Measurements from ENCODE around the gene NR2F6.
A peak's percentile ranks its signal among the peaks of the same experiment; 100 is the strongest.
"Not testable (repeated sequence)": the region's sequence is repeated elsewhere in the genome, so short reads cannot be mapped to it uniquely, and the experiment has no call there.

NR2F6 gene

DNA sequence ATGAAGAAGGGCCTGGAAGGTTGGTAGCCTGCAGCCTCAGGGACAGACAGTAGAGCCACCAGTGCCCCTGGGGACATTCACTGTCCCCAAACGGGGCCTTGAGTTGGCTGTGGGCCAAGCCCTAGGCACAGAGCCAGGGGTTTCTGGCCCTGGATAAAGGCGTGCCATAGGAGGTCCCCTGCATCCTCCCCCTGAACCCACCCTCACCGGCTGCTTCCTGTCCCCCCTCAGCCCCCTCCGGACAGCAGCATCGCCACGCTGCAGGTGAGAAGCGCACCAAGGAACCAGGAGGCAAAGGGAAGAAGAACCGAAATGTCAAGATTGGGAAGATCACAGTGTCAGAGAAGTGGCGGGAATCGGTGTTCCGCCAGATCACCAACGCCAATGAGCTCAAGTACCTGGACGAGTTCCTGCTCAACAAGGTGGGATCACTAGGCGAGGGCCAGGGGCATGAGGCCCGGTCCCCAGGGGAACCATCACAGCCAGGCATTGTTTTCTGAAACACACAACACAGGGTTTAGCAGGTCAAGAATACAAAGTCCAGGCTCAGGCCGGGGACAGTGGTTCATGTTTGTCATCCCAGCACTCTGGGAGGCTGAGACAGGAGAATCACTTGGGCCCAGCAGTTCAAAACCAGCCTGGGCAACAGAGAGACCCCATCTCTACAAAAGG is 45.2 kb downstream of the NR2F6 start:
- Histone ChIP-seq H3K27ac (ENCODE audit: low read depth, low read length) (no peak overlapping the region), H3K4me1 (ENCODE audit: control insufficient read depth in 5 of 5, insufficient read depth in 5 of 5, low read length in 5 of 5) (no peaks in the 10 kb centered on the region), H3K9me3 (ENCODE audit: control insufficient read depth in 5 of 5, low read length in 5 of 5) (no peaks in the 10 kb centered on the region), H3K4me3 (ENCODE audit: low read depth in 1 of 5, low read length in 5 of 5) (no peak overlapping the region), H3K36me3 (ENCODE audit: control insufficient read depth in 5 of 5, insufficient read depth in 5 of 5, low read length in 5 of 5) (peaks cover 0 to 85% (median 68%) of the 10 kb centered on the region in 5 donors), H3K9ac (ENCODE audit: low read length in 5 of 5) (no peak overlapping the region), H3K27me3 (ENCODE audit: control insufficient read depth in 5 of 5, insufficient read depth in 4 of 5, low read length in 5 of 5) (no peaks in the 10 kb centered on the region)

DNA sequence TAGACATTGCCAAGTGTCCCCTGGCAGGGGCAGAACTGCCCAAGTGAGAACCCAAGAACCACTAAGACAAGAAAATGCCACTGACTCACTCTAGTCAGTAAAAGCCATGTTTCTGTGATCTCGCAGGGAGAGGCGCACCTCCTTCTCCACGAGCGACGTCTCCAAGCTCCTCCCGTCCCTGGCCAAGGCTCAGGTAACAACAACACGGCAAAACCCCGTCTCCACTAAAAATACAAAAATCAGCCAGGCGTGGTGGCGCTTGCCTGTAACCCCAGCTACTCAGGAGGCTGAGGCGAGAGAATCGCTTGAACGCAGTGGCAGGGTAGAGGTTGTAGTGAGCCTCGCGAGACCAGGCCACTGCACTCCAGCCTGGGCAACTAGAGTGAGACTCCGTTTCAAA is 48.1 kb downstream of the NR2F6 start:
- H3K4me1 ChIP-seq (ENCODE audit: control insufficient read depth in 5 of 5, insufficient read depth in 5 of 5, low read length in 5 of 5), result no peaks in the 10 kb centered on the region
- H3K36me3 ChIP-seq (ENCODE audit: control insufficient read depth in 5 of 5, insufficient read depth in 5 of 5, low read length in 5 of 5), result peaks cover 0 to 86% (median 77%) of the 10 kb centered on the region in 5 donors
- H3K27ac ChIP-seq (ENCODE audit: low read depth, low read length), result no peak overlapping the region
- no peak overlapping the region for H3K4me3 ChIP-seq (ENCODE audit: low read depth in 1 of 5, low read length in 5 of 5)
- no peaks in the 10 kb centered on the region for H3K9me3 ChIP-seq (ENCODE audit: control insufficient read depth in 5 of 5, low read length in 5 of 5)
- no peaks in the 10 kb centered on the region for H3K27me3 ChIP-seq (ENCODE audit: control insufficient read depth in 5 of 5, insufficient read depth in 4 of 5, low read length in 5 of 5)
- no peak overlapping the region for H3K9ac ChIP-seq (ENCODE audit: low read length in 5 of 5)

DNA sequence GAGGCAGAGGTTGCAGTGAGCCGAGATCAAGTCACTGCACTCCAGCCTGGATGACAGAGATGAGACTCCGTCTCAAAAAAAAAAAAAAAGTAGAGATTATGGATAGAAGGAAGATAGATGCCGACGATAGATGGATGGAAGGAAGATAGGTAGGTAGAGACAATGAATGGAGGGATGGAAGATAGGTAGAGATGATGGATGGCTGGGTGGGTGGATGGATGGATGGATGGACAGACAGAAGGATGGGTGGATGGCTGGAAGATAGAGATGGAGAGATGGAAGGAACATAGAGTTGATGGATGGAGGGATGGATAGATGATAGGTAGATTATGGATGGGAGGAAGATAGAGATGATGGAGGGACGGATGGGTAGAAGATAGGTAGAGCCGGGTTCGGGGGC is 49.1 kb downstream of the NR2F6 start:
- H3K9ac ChIP-seq (ENCODE audit: low read length in 5 of 5), result no peak overlapping the region
- no peaks in the 10 kb centered on the region for H3K9me3 ChIP-seq (ENCODE audit: control insufficient read depth in 5 of 5, low read length in 5 of 5)
- H3K27me3 ChIP-seq (ENCODE audit: control insufficient read depth in 5 of 5, insufficient read depth in 4 of 5, low read length in 5 of 5), result no peaks in the 10 kb centered on the region
- H3K36me3 ChIP-seq (ENCODE audit: control insufficient read depth in 5 of 5, insufficient read depth in 5 of 5, low read length in 5 of 5), result peaks cover 0 to 83% (median 74%) of the 10 kb centered on the region in 5 donors
- no peak overlapping the region for H3K4me3 ChIP-seq (ENCODE audit: low read depth in 1 of 5, low read length in 5 of 5)
- no peak overlapping the region for H3K27ac ChIP-seq (ENCODE audit: low read depth, low read length)
- no peaks in the 10 kb centered on the region for H3K4me1 ChIP-seq (ENCODE audit: control insufficient read depth in 5 of 5, insufficient read depth in 5 of 5, low read length in 5 of 5)

DNA sequence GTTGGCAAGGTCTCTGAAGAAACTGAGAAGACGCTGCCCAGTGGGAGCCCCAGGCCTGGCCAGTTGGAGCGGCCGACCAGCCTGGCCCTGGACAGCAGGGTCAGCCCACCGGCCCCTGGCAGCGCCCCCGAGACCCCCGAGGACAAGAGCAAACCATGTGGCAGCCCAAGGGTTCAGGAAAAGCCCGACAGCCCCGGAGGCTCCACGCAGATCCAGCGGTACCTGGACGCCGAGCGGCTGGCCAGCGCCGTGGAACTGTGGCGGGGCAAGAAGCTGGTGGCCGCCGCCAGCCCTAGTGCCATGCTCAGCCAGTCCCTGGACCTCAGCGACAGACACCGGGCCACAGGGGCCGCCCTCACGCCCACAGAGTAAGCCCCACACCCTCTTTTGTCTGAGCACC is 50.6 kb downstream of the NR2F6 start:
- Histone ChIP-seq H3K9me3 (ENCODE audit: control insufficient read depth in 5 of 5, low read length in 5 of 5) (no peaks in the 10 kb centered on the region), H3K4me1 (ENCODE audit: control insufficient read depth in 5 of 5, insufficient read depth in 5 of 5, low read length in 5 of 5) (no peaks in the 10 kb centered on the region), H3K4me3 (ENCODE audit: low read depth in 1 of 5, low read length in 5 of 5) (no peak overlapping the region), H3K36me3 (ENCODE audit: control insufficient read depth in 5 of 5, insufficient read depth in 5 of 5, low read length in 5 of 5) (peaks cover 0 to 83% (median 73%) of the 10 kb centered on the region in 5 donors), H3K9ac (ENCODE audit: low read length in 5 of 5) (no peak overlapping the region), H3K27me3 (ENCODE audit: control insufficient read depth in 5 of 5, insufficient read depth in 4 of 5, low read length in 5 of 5) (no peaks in the 10 kb centered on the region), H3K27ac (ENCODE audit: low read depth, low read length) (no peak overlapping the region)

DNA sequence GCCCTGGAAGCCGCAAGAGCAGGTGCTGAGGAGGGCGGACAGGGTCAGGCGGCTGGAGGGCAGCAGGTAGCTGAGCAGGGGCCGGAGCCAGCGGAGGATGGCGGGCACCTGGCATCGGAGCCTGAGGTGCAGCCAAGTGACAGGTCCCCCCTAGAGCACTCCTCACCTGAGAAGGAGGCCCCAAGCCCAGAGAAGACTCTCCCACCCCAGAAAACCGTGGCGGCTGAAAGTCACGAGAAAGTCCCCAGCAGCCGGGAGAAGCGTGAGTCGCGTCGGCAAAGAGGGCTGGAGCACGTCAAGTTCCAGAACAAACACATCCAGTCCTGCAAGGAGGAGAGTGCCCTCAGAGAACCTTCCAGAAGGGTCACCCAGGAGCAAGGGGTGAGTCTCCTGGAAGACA is 51.1 kb downstream of the NR2F6 start:
- no peaks in the 10 kb centered on the region for H3K9me3 ChIP-seq (ENCODE audit: control insufficient read depth in 5 of 5, low read length in 5 of 5)
- no peak overlapping the region for H3K4me3 ChIP-seq (ENCODE audit: low read depth in 1 of 5, low read length in 5 of 5)
- no peaks in the 10 kb centered on the region for H3K4me1 ChIP-seq (ENCODE audit: control insufficient read depth in 5 of 5, insufficient read depth in 5 of 5, low read length in 5 of 5)
- H3K27me3 ChIP-seq (ENCODE audit: control insufficient read depth in 5 of 5, insufficient read depth in 4 of 5, low read length in 5 of 5), result no peaks in the 10 kb centered on the region
- H3K27ac ChIP-seq (ENCODE audit: low read depth, low read length), result no peak overlapping the region
- peaks cover 0 to 82% (median 74%) of the 10 kb centered on the region in 5 donors for H3K36me3 ChIP-seq (ENCODE audit: control insufficient read depth in 5 of 5, insufficient read depth in 5 of 5, low read length in 5 of 5)
- no peak overlapping the region for H3K9ac ChIP-seq (ENCODE audit: low read length in 5 of 5)

DNA sequence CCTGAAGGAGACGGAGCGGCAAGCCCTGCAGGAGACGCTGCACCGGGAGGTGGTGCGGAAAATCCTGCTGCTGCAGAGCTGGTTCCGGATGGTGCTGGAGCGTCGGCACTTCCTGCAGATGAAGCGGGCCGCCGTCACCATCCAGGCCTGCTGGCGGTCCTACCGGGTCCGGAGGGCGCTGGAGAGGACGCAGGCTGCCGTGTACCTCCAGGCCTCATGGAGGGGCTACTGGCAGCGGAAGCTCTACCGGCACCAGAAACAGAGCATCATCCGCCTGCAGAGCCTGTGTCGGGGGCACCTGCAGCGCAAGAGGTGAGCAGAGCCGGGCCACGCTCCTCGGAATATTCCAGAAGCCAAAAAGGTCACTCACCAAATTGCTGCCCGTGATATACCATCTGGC is 53.0 kb downstream of the NR2F6 start:
- Histone ChIP-seq H3K27ac (ENCODE audit: low read depth, low read length) (no peak overlapping the region), H3K27me3 (ENCODE audit: control insufficient read depth in 5 of 5, insufficient read depth in 4 of 5, low read length in 5 of 5) (no peaks in the 10 kb centered on the region), H3K4me1 (ENCODE audit: control insufficient read depth in 5 of 5, insufficient read depth in 5 of 5, low read length in 5 of 5) (no peaks in the 10 kb centered on the region), H3K4me3 (ENCODE audit: low read depth in 1 of 5, low read length in 5 of 5) (no peak overlapping the region), H3K9me3 (ENCODE audit: control insufficient read depth in 5 of 5, low read length in 5 of 5) (no peaks in the 10 kb centered on the region), H3K36me3 (ENCODE audit: control insufficient read depth in 5 of 5, insufficient read depth in 5 of 5, low read length in 5 of 5) (peaks cover 0 to 87% (median 74%) of the 10 kb centered on the region in 5 donors), H3K9ac (ENCODE audit: low read length in 5 of 5) (no peak overlapping the region)

DNA sequence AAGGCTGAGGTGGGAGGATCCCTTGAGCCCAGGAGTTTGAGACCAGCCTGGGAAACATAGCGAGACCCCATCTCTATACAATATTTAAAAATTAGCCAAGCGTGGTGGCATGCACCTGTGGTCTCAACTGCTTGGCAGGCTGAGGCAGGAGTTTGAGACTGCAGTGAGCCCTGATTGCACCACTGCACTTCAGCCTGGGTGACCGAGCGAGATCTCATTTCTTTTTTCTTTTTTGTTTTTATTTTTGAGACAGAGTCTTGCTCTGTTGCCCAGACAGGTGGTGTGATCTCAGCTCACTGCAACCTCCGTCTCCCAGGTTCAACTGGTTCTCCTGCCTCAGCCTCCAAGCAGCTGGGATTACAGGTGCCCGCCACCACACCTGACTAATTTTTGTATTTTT is 54.0 kb downstream of the NR2F6 start:
- H3K9ac ChIP-seq (ENCODE audit: low read length in 5 of 5); H3K4me1 ChIP-seq (ENCODE audit: control insufficient read depth in 5 of 5, insufficient read depth in 5 of 5, low read length in 5 of 5); H3K9me3 ChIP-seq (ENCODE audit: control insufficient read depth in 5 of 5, low read length in 5 of 5); H3K27ac ChIP-seq (ENCODE audit: low read depth, low read length); H3K27me3 ChIP-seq (ENCODE audit: control insufficient read depth in 5 of 5, insufficient read depth in 4 of 5, low read length in 5 of 5); H3K4me3 ChIP-seq (ENCODE audit: low read depth in 1 of 5, low read length in 5 of 5): not testable (repeated sequence)
- peaks cover 0 to 88% (median 77%) of the 10 kb centered on the region in 5 donors for H3K36me3 ChIP-seq (ENCODE audit: control insufficient read depth in 5 of 5, insufficient read depth in 5 of 5, low read length in 5 of 5)

DNA sequence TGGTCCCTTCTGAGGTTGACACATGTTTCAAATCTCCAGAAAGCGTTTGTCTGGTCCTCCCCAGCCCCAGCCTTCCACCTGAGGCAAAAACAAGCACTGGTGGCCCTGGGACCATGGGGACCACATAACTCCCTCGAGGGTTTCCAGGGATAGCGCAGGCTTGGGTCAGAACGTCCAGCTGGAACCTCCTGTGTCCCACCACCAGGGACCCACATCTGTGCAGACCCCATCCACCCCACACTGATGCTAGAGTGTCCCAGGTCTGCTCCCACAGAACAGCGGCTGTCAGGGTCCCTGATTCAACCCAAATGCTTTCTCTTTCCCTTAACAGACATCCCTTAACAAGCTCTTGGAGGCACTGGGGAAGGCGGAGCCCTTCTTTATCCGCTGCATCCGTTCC is 60.1 kb downstream of the NR2F6 start:
- H3K36me3 ChIP-seq (ENCODE audit: control insufficient read depth in 5 of 5, insufficient read depth in 5 of 5, low read length in 5 of 5), result peaks cover 0 to 81% (median 69%) of the 10 kb centered on the region in 5 donors
- no peaks in the 10 kb centered on the region for H3K27me3 ChIP-seq (ENCODE audit: control insufficient read depth in 5 of 5, insufficient read depth in 4 of 5, low read length in 5 of 5)
- no peak overlapping the region for H3K9ac ChIP-seq (ENCODE audit: low read length in 5 of 5)
- H3K4me3 ChIP-seq (ENCODE audit: low read depth in 1 of 5, low read length in 5 of 5), result no peak overlapping the region
- H3K4me1 ChIP-seq (ENCODE audit: control insufficient read depth in 5 of 5, insufficient read depth in 5 of 5, low read length in 5 of 5), result peaks cover 0 to 17% (median 5%) of the 10 kb centered on the region in 5 donors
- no peaks in the 10 kb centered on the region for H3K9me3 ChIP-seq (ENCODE audit: control insufficient read depth in 5 of 5, low read length in 5 of 5)
- H3K27ac ChIP-seq (ENCODE audit: low read depth, low read length), result no peak overlapping the region

DNA sequence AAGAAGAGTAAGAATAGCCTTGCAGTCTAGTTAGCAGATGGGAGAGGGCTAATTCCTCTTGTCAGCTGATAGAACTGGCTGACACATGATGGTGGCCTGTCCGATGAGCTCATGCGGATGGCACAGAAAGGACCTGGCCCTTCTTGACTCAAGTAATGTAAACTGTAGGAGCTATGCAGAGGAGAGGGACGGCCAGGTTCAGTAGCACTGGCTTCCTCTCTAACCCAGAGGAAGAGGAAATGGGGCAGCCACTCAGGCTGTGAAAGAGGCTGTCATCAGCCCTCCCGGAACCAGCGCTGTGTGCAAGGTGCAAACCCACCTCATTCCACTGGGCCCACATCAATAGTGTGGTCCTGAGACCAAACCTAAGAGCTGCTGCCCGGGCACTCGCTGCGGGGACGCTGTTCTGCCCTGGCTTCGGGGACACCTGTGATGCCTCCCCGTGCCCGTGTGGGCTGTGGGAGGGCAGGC is 61.3 kb downstream of the NR2F6 start:
- Histone ChIP-seq H3K9me3 (ENCODE audit: control insufficient read depth in 5 of 5, low read length in 5 of 5) (no peaks in the 10 kb centered on the region), H3K27me3 (ENCODE audit: control insufficient read depth in 5 of 5, insufficient read depth in 4 of 5, low read length in 5 of 5) (no peaks in the 10 kb centered on the region), H3K36me3 (ENCODE audit: control insufficient read depth in 5 of 5, insufficient read depth in 5 of 5, low read length in 5 of 5) (peaks cover 0 to 75% (median 61%) of the 10 kb centered on the region in 5 donors), H3K4me3 (ENCODE audit: low read depth in 1 of 5, low read length in 5 of 5) (no peak overlapping the region), H3K4me1 (ENCODE audit: control insufficient read depth in 5 of 5, insufficient read depth in 5 of 5, low read length in 5 of 5) (peaks cover 0 to 17% (median 5%) of the 10 kb centered on the region in 5 donors), H3K27ac (ENCODE audit: low read depth, low read length) (no peak overlapping the region), H3K9ac (ENCODE audit: low read length in 5 of 5) (no peak overlapping the region)

DNA sequence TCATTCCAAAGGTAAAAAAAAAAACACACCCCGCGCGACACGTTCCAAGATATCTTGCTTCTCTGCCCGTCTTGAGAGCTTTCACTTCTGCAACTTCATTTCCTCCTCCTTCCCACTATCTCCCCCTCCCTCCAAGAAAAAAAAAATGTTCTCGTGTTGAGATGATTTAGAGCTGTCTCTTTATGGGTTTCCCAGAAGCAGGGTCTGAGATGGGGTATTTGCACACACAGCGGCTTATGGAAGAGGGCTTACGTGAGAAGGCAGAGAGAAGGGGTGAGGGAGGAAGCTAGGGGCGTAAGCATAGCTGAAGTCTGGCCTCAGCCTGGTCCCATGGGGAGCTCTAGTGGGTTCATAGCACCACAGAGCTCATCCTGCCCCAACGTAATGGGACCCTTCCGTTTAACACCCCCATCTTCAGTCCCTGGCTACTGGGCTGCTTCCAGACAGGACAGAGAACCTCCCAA is 61.8 kb downstream of the NR2F6 start:
- no peaks in the 10 kb centered on the region for H3K27me3 ChIP-seq (ENCODE audit: control insufficient read depth in 5 of 5, insufficient read depth in 4 of 5, low read length in 5 of 5)
- peaks cover 0 to 72% (median 58%) of the 10 kb centered on the region in 5 donors for H3K36me3 ChIP-seq (ENCODE audit: control insufficient read depth in 5 of 5, insufficient read depth in 5 of 5, low read length in 5 of 5)
- H3K9me3 ChIP-seq (ENCODE audit: control insufficient read depth in 5 of 5, low read length in 5 of 5), result no peaks in the 10 kb centered on the region
- peaks cover 0 to 17% (median 5%) of the 10 kb centered on the region in 5 donors for H3K4me1 ChIP-seq (ENCODE audit: control insufficient read depth in 5 of 5, insufficient read depth in 5 of 5, low read length in 5 of 5)
- peak overlapping the region in 1 of 5 donors; percentile 12 for H3K4me3 ChIP-seq (ENCODE audit: low read depth in 1 of 5, low read length in 5 of 5)
- H3K9ac ChIP-seq (ENCODE audit: low read length in 5 of 5), result no peak overlapping the region
- H3K27ac ChIP-seq (ENCODE audit: low read depth, low read length), result no peak overlapping the region
